ENCODE results near the gene EML4.

The EML4 gene

DNA sequence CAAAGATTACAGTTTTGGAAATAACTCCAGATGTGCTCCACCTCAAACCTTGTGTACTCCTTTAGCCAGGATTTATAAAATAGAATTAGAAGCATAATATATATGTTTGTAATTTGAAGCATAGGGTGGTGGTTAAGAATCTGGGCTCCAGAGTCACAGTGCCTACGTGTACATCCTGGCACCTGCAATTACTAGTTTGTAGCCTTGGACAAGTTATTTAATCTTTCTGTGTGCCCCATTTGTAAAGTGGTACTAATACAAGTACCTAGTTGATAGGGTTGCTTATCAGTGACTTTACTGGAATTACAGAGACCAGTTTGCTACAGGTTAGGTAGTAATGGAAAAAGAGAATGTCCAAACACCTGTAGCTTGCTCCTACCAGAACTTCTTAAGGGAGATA is 28.6 kb downstream of the EML4 start:
- TF ChIP-seq, protein P1, sequence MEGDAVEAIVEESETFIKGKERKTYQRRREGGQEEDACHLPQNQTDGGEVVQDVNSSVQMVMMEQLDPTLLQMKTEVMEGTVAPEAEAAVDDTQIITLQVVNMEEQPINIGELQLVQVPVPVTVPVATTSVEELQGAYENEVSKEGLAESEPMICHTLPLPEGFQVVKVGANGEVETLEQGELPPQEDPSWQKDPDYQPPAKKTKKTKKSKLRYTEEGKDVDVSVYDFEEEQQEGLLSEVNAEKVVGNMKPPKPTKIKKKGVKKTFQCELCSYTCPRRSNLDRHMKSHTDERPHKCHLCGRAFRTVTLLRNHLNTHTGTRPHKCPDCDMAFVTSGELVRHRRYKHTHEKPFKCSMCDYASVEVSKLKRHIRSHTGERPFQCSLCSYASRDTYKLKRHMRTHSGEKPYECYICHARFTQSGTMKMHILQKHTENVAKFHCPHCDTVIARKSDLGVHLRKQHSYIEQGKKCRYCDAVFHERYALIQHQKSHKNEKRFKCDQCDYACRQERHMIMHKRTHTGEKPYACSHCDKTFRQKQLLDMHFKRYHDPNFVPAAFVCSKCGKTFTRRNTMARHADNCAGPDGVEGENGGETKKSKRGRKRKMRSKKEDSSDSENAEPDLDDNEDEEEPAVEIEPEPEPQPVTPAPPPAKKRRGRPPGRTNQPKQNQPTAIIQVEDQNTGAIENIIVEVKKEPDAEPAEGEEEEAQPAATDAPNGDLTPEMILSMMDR (IDR thresholded peaks at IDR 0.05; ENCODE audit: insufficient read depth, missing control alignments) = no peak
- no peak for DNase-seq (ENCODE audit: insufficient read length, low spot score)
- no peak for FAIRE-seq

DNA sequence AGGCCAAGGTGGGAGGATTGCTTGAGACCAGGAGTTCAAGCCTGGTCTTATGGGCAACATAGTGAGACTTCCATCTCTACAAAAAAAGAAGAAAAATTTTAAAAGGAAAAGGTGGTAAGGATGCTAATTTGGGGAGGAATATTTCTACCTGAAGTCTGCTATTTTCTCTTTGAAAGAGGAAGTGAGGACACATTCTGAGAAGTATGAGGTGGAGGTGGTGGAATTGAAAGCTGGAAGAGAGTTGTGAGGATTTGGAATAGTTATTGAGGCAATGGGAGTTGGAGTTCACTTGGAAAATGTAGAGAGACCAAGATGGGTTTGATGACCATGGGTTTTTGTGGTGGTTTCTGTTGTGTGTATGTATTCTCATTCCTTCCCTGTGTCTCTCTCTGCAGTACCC is 29.3 kb downstream of the EML4 start:
- DNase-seq (ENCODE audit: insufficient read length, low spot score) = no peak
- FAIRE-seq = no peak
- TF ChIP-seq, protein P1 (IDR thresholded peaks at IDR 0.05; ENCODE audit: insufficient read depth, missing control alignments) = no peak

DNA sequence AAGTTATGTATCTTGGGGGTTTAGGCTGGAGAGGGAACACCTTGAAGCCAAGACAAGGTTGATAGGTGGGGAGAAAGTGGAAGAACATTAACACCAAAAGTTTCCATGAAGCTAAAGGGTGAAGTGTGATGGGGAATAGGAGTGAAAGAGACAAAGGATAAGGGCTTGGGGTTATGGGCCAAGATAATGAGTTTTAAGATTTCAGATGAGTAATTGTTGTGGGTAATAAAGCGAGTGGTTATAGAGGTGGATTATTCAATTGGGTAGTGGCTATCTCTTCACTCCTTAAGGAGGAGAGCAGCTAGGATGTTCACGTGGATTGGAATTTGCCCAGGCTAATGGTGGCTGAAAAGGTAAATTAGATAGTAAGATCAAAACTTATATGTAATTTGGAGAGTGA is 29.8 kb downstream of the EML4 start:
- TF ChIP-seq, protein P1 (IDR thresholded peaks at IDR 0.05; ENCODE audit: insufficient read depth, missing control alignments) = no peak
- FAIRE-seq (no peak), DNase-seq (ENCODE audit: insufficient read length, low spot score) (no peak)

DNA sequence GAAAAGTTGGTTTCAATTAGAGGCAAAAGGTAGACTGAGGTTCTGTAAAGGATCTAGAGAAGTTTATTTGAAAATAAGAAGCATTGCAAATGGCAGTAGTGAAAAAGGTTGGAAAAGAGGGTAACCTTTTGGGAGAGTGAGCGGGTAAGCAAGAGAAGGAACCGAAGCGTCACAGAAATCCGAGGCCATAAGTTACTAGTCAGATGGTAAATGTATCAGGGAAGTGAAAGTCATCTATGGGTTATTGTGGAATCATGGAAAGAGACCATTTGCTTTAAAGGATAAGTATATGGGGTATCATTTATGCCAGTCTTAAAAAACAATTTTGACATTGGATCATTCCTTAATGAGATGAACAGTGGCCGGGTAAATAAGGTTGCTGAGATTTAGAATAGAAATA is 30.5 kb downstream of the EML4 start:
- TF ChIP-seq, protein P1 (IDR thresholded peaks at IDR 0.05; ENCODE audit: insufficient read depth, missing control alignments) = no peak
- FAIRE-seq = no peak
- no peak for DNase-seq (ENCODE audit: insufficient read length, low spot score)

DNA sequence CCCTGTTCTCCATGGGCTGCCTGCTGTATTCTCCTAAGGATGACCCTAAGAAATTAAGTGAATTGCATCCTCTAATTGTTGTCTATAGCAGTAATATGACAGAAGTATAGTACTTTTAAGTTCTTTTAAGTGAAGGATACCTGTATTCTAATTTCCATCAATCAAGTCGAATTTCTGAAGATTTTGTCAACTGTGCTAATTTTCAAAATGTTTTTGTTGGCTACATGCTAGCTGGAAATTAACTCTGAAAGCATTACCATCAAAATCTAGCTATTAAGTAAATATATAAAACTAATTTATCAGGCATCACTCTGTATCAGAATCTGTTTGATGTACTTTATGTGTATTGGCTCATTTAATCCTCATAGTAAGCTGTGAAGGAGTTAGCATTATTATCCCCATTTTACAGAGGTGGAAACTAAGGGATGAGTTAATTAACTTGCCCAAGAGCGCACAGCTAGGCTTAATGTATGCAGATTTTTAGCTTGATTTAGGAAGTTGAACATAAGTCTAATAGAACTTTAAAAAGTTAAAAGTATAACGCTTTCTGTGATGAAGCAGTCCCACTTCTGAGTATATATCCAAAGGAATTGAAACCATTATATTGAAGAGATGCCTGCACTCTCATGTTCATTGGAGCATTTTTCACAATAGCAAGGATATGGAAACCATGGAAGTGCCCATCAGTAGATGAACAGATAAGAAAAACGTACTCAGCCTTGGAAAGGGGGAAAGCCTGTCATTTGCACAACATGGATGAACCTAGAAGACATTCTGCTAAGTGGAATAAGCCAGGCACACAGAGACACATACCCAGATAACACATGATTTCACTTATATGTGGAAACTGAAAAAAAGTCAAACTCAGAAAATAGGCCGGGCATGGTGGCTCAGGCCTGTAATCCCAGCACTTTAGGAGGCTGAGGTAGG is 32.0 kb downstream of the EML4 start:
- DNase-seq (ENCODE audit: insufficient read length, low spot score) = no peak
- TF ChIP-seq, protein P1 (IDR thresholded peaks at IDR 0.05; ENCODE audit: insufficient read depth, missing control alignments) = no peak
- no peak for FAIRE-seq

DNA sequence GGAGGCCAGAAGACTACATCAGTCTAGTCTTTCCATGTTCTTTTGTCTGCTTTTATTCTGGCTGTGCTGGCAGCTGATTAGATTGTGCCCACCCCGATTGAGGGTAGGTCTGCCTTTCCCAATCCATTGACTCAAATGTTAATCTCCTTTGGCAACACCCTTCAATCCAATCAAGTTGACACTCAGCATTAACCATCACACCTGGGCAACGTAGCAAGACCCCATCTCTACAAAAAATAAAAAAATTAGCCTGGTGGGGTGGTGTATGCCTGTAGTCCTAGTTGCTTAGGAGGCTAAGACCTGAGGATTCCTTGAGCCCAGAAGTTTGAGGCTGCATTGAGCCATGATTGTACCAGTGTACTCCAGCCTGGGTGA is 33.5 kb downstream of the EML4 start:
- DNase-seq (ENCODE audit: insufficient read length, low spot score) = no peak
- FAIRE-seq = no peak
- TF ChIP-seq, protein P1 (IDR thresholded peaks at IDR 0.05; ENCODE audit: insufficient read depth, missing control alignments) = no peak

DNA sequence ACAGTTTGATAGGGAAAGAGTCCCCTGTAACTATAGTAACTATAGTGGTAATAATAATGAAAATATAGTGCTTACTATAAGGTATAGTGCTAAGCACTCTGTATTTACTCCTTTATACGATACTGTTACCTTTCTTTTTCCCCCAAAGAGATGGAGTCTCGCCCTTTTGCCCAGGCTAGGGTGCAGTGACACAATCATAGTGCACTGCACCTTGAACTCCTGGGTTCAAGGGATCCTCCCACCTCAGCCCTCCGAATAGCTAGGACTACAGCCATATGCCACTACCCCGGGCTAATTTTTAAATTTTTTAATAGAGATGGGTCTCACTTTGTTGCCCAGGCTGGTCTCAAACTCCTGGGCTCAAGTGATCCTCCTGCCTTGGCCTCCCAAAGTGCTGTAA is 34.6 kb downstream of the EML4 start:
- FAIRE-seq (no peak), DNase-seq (ENCODE audit: insufficient read length, low spot score) (no peak)
- TF ChIP-seq, protein P1 (IDR thresholded peaks at IDR 0.05; ENCODE audit: insufficient read depth, missing control alignments) = no peak
